Fibroblast of skin of left quadriceps (primary cell): ENCODE measurements around the gene IGFL4.

Experiments
- DNase-seq, 2 experiments: peaks; one replicate each; pipeline ENCODE4 v3.0.0-alpha.2; 2013; ENCODE audit warnings: low read depth in 2 of 2

IGFL4 gene

DNA sequence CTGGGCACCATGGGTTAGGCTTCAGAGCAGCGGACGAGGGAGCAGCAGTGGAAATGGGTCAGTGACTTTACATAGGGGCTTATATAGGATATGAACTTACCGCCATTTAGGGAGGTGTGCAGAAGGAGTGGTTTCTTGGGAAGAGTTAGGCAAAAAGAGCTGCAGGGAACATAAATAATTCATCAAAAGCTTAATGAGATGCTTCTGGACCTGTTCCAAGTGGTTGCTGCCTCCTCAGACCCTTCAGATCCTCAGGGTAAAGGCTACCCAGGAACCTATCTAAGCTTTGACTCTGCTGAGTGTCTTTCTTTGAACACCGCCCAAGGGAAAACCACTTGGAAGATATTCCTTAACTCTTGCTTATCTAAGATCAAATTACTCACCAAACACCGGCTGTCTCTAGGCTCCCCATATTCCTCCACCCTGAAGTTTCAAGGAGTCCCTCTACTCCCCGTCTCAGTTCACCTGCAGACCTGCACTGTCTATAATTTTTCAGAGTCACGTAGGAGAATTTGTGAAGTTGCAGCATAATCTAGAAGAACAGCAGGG is at the start of gene IGFL4:
Gene IGFL4 (minus strand): TSS at position 51 of the 549 bp plus-strand sequence. CDS start 40 bp downstream, at position 11.
- DNase-seq, result no peak

DNA sequence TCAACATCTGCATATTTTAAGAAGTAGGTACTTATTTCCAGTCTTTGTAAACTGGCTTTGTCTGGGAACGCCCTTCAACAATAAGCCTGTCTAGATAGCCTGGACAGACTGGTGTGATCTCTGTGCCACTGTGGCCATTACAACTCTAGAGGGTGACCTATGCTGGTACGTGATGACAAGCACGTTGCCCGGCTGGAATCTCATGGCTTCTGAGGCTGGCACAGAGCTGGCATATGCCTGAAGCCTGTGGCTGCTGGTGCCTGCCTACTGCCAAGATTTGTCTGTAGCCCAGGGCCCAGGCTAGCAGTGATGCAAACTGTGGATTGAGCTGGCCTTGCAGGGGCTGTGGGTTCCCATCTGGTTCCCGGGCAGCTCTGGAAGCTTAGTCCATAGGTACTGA is 49.6 kb upstream of the IGFL4 start:
- DNase-seq, result no peak

DNA sequence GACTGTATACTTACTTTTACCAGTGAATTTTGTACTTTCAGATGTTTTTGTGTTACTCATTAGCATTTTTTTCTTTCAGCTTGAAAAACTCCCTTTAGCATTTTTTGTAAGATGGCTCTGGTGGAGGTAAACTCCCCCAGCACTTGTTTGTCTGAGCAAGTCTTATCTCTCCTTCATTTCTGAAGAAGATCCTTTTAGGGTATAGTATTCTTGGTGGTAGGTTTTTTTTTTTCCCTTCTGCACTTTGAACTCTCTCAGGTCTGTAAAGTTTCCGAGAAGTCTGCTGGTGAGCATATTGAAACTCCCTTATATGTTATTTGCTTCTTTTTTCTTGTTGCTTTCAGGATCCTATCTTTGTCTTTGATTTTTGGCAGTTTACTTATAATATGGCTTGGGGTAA is 48.6 kb upstream of the IGFL4 start:
- no peak for DNase-seq

- DNase-seq, result no peak
Observed at GRCh38 chr19:46088101-46088500, 47.3 kb upstream of the IGFL4 start.

GRCh38 chr19:46085888-46086287 is 45.1 kb upstream of the IGFL4 start:
- no peak for DNase-seq

DNA sequence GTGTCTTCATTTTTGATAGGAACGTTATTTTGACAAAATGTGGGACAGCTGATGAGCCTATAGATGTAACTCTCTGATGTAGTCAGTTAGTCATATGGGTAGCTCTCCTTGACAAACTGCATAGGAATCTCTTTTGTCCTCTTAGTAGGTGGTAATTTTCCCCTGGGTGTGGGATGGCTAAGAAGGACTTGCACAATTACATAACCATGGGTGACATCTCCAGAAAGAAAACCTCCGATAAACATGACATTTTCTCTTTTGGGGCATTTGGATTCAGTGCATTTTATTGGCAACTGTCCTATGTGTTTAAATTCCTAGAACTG is 41.9 kb upstream of the IGFL4 start:
- DNase-seq, result no peak

DNA sequence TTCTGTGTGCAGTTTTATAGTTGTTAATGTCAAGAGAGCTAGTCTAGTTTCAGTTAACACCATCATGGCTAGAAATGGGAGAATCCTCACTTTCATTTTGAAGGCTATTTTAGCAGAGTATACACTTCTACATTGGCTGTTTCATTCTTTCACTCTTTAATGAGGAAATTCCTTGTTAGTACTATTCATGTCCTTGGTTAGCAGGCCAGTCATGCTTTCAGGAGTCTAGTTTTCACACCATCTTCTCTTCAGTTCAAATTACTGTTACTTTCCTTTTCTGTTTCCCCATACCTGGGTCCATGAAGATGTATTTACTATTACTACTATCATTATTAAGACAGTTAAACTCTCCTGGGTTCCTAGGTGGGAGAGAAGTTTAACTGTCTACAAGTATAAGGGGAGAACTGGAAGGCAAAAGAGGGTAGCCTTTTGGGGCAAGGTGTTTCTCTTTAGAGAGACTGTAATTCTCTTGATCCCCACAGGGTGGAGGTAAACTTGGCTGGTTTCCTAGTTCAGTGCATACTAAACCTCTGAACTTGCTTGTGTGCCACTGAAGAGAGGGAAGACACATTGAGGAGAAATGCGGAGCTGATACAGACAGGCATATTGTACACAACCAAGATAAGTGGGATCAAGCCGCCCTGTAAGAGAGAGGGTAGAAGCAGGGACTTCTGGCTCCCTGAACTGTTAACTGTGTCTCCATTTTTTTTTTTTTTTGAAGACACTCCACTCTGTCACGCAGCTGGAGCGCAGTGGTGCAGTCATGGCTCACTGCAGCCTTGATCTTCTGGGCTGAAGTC is 41.3 kb upstream of the IGFL4 start:
- peak in 1 of 2 experiments; percentile 35 for DNase-seq

- DNase-seq, result peak; percentile 80
Observed at GRCh38 chr19:46080561-46080960, 39.8 kb upstream of the IGFL4 start.

DNA sequence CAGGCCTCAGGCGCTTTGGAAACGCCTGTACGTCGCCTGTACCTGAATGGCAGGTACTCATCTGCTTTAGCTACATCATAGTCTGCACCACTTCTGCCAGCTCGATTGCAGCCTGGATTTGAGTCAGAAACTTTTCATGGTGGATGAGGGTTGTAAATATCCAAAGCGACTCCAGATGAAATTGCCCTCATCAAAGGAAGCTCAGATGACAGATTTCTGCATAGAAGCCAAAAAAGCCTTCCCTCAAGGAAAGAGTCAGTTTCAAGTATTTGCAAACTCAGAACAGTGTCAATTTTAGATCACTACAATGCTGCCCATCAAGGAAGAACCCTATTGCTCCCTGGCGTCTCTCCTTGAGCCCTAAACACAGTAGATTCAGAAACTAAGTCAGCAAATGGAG is 38.8 kb upstream of the IGFL4 start:
- DNase-seq, result no peak

- DNase-seq, result peak; percentile 57 to 59
Observed at GRCh38 chr19:46078573-46079332, 38.0 kb upstream of the IGFL4 start.

DNA sequence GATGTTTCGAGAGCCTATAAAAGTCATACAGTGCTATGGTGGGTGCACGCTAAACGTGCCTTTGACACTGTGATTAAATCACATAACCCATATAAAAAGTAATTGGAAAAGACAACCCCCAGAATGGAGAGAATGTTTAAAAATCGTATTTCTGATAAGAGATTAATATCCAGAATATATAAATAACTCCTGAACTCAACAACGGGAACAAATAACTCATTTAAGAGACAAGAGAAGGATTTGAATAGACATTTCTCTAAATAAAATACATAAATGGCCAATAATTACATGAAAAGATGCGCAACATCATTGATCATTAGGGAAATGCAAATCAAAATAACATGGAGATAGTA is 37.0 kb upstream of the IGFL4 start:
- no peak for DNase-seq

DNA sequence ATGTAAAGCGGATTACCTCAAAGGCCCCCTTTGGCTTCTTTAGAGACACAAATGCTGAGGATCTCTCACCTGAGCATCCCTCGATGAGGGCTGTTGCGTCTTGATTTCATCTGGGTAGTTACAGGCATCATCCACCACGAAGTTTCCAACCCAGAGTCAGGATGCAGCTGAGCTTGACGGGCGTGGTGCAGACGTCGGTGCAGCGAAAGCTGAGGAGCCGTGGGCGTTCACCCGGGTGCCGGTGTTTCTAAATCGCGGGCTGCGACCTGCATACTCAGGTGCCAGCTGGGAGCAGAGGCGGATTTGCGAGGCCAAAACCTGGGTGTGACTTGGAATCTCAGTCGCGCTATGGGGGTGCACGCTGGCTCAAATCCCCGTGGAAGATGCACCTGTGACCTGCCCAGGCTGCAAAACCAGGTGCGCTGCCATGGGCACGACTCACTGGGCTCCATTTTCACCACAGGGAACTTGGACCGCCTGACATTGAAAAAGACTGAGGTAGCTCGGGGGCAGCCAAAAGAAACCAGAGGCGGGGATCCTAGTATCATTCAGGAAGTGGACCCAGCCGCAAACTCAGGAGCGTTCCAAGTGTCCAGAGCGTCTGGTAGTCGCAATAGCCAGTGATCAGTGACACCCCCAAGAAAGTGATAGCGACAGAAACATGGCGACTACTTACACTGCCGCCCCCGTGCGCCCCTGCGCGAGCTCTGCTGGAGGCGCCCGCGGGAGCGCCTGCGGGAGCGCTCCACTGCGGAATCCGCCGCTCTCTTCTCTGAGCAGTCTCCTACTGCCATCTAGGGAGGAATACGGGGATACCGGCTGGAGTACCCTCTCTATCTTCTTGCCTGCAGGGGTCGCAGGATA is 36.4 kb upstream of the IGFL4 start:
- peak; percentile 63 to 67 for DNase-seq

DNA sequence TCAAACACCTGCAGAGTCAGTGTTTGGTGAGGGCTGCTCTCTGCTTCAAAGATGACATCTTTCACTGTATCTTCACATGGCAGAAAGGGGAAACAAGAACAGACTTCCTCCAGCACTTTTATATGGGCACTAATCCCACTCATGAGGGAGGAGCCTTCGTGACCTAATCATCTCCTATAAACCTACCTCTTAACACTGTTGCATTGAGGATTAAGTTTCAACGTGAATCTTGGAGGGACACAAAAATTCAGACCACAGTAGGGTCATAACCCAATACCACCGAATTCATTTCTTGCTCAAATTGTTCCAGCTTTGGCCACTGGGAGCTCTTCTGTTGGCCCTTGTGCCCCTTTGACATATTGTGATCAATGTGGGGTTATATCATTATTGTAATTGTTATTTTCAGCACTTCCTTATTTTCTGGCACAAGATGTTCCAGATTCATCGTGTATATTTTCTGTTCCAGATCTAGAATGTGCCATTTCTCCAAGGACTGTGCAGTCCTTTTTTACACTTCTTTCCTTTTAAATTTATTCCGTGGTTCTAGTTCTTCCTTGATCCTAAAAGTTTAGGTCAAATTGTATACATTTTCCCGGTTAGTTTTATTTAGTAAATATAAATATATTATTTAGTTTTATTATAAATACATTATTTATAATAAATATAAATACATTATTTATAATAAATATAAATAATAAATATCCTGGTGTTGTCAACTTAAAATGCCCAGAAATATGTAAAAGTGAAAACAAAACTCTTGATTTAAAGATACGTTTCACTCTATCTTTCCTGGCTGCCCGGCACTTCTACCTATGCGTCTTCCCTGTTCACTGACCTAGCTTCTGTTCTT is 35.5 kb upstream of the IGFL4 start:
- DNase-seq, result no peak

DNA sequence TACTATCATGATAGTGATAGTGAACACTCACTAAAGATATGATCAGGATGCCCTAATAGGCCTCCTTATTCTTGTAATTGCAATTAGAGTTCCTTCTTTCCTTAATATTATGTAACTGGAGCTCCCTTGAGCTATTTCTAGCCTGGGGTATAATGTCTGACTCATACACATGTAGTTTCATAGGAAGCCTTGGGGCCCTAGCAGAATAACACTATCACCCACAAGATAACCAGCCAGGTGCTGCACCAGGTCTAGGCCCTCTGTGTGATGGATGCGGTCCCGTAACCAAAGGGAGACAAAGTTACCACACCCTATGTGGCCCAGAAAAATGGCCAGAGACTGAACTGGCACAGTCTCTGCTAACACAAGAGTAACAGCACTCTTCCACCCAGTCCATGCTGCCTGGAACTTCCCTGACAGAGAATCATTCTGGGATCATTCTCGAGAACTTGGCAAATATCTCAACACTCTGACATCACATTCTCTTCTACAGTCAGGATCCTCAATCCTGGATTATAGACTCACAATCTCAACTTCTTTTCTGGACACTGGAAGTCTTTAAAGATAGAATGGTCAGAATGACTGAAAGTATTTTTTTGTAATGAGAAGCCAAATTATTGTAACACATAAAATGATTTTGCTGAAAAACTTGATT is 32.6 kb upstream of the IGFL4 start:
- DNase-seq, result no peak

DNA sequence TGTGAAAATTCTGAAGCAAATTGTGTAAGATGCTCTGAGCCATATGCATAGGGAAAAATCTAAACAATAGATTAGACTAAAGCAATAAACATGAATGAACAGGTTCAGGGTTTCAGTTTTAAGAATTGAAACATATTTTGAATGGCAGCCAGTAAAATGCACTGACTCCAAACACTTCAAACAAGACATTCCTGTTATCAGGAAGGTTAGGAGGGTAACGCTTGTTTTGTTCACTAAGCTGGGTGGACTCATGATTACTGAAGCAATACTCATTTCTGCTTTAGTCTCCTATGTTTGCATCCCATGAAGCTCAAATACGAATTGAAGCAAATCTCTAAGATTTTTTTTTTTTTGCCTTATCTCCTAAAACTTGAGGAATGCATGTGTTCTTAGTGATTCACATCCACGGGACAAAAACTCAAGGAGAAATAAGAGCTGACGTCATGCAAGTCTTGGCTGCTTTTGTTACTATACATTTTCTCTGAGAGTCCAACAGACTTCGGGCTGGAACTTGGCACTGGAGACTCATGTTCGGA is 29.1 kb upstream of the IGFL4 start:
- DNase-seq, result peak; percentile 77 to 79

DNA sequence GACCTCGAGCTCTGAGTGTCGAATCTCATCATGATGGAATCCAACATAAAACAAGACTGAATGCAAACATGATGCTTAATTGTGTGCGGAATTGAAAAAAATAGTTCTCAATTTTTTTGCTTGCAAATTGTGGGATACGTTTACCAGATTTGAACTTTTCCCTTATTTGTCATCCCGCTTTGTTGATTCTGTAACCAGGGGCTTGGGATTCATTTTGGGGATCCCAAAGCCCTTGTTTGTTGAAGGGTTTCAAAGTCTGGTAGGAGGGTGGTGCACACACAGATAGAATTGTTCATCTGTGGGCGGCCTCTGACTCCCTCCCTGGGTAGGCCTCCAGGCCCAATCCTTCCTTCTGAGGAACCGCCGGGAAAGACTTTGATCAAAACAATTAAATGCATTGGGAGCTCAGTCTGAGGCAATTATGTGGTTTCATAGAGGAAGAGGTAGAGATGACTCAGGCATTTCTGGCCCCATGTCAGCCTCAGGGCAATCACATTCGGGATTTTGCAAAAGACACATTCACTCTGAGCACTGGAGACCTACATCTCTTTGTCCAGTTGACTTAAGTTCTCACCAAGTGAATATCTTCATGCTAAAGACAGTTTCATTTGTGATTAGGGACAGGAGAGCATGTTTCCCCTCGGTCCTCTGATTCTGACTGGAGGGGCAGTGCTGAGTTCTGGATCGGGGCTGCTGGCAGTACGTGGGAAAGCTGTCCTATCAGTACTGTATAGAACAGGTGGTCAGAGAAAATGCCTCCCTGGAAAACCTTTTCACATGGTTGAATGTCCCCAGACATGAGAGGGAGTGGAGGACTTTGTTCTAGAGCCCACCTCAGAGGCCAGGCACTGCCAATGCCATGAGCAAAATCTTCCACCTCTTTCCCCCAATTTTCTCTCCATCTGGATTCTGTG is 27.8 kb upstream of the IGFL4 start:
- DNase-seq, result peak; percentile 71 to 75

DNA sequence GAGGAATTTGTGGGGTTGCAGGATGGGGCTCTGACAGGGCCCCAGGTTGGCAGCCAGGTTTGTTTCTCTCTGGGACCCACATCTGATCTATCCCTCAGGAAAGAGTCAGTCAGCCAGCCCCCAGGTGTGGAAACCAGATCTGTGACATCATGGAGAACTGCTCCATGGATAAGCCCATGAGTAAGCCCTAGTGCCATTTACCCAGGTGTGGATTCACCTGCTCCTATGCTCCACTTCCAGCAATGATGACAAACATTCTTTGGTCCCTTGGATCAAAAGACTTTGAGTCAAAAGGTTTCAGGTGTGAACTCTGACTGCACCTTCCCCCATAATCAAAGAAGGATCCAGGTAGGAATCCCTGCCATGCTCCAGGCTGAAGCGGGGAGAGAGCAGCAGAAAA is 26.9 kb upstream of the IGFL4 start:
- no peak for DNase-seq

DNA sequence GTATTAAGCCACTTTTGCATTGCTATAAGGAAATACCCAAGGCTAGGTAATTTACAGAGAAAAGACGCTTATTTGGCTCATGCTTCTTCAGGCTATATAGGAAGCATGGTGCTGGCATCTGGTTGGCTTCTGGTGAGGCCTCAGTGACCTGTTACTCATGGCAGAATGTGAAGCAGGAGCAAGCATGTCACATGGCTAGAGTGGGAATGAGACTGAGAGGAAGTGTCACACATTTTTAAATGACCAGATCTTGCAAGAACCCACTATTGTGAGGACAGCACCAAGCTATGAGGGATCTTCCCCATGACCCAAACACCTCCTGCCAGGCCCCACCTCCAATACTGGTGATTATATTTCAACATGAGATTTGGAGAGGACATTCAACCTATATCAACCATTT is 25.7 kb upstream of the IGFL4 start:
- no peak for DNase-seq

- no peak for DNase-seq
Observed at GRCh38 chr19:46065486-46066071, 24.8 kb upstream of the IGFL4 start.
